ENCODE measurements around the gene RNU6-8. TPM values are rescaled to one million over a fixed set of nuclear protein-coding genes. Genes with fewer than 3 reads are reported as not detected.

RNU6-8 gene
- total RNA-seq, 1 experiment from 2014 or later = not detected

DNA sequence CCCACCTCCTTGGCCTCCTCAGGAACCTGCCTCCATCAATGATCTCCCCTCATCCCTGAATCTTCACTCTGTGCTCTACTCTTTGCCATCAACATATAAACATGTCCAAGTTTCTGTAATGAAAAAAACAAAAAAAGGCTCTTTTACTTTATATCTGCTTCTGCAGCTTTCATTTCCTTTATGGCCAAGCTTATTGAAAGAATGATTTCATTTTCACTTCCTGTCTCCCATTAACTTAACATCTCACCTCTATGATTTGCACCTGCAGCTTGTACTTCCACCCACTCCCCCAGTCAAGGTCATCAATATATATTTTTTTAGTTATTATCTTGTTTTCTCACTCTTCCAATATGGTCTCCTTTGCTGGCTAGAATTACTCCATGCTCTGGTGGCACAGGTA lies 16.8 kb downstream of the RNU6-8 start:
- H3K4me1 Mint-ChIP-seq = no peaks in the 10 kb centered on the region
- H3K27me3 Mint-ChIP-seq (ENCODE audit: low read depth) = no peaks in the 10 kb centered on the region
- H3K9me3 Mint-ChIP-seq = peaks cover 23% of the 10 kb centered on the region
- DNase-seq (ENCODE audit: low spot score) (no peak), ATAC-seq (no peak)
- ChIA-PET POLR2A (no interaction called here), CTCF (no interaction called here)
- no peaks in the 10 kb centered on the region for H3K36me3 Mint-ChIP-seq
- no peak overlapping the region for H3K27ac Mint-ChIP-seq
- no peak for TF ChIP-seq PRRX2 (CRISPR knock-in tag; IDR thresholded peaks at IDR 0.05)
- no peak for TF ChIP-seq GTF2I (CRISPR knock-in tag; conservative IDR thresholded peaks at IDR 0.05)
- no peak for TF ChIP-seq ZNF423 (CRISPR knock-in tag; IDR thresholded peaks at IDR 0.05)
- no peak for TF ChIP-seq HMGA2 (CRISPR knock-in tag; IDR thresholded peaks at IDR 0.05)
- TF ChIP-seq, protein P1, sequence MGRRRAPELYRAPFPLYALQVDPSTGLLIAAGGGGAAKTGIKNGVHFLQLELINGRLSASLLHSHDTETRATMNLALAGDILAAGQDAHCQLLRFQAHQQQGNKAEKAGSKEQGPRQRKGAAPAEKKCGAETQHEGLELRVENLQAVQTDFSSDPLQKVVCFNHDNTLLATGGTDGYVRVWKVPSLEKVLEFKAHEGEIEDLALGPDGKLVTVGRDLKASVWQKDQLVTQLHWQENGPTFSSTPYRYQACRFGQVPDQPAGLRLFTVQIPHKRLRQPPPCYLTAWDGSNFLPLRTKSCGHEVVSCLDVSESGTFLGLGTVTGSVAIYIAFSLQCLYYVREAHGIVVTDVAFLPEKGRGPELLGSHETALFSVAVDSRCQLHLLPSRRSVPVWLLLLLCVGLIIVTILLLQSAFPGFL (CRISPR knock-in tag; IDR thresholded peaks at IDR 0.05; ENCODE audit: borderline replicate concordance) = no peak
- no peak for TF ChIP-seq NFE2L1 (CRISPR knock-in tag; IDR thresholded peaks at IDR 0.05)
- TF ChIP-seq, protein P2, sequence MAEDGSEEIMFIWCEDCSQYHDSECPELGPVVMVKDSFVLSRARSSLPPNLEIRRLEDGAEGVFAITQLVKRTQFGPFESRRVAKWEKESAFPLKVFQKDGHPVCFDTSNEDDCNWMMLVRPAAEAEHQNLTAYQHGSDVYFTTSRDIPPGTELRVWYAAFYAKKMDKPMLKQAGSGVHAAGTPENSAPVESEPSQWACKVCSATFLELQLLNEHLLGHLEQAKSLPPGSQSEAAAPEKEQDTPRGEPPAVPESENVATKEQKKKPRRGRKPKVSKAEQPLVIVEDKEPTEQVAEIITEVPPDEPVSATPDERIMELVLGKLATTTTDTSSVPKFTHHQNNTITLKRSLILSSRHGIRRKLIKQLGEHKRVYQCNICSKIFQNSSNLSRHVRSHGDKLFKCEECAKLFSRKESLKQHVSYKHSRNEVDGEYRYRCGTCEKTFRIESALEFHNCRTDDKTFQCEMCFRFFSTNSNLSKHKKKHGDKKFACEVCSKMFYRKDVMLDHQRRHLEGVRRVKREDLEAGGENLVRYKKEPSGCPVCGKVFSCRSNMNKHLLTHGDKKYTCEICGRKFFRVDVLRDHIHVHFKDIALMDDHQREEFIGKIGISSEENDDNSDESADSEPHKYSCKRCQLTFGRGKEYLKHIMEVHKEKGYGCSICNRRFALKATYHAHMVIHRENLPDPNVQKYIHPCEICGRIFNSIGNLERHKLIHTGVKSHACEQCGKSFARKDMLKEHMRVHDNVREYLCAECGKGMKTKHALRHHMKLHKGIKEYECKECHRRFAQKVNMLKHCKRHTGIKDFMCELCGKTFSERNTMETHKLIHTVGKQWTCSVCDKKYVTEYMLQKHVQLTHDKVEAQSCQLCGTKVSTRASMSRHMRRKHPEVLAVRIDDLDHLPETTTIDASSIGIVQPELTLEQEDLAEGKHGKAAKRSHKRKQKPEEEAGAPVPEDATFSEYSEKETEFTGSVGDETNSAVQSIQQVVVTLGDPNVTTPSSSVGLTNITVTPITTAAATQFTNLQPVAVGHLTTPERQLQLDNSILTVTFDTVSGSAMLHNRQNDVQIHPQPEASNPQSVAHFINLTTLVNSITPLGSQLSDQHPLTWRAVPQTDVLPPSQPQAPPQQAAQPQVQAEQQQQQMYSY (CRISPR knock-in tag; IDR thresholded peaks at IDR 0.05) = no peak
- no peak for TF ChIP-seq ATF1 (CRISPR knock-in tag; IDR thresholded peaks at IDR 0.05)
- TF ChIP-seq MYBL2 (CRISPR knock-in tag; IDR thresholded peaks at IDR 0.05) = no peak
- no peak for TF ChIP-seq TP53 (CRISPR knock-in tag; IDR thresholded peaks at IDR 0.05)
- TF ChIP-seq JAZF1 (CRISPR knock-in tag; IDR thresholded peaks at IDR 0.05) = no peak
- H3K4me3 Mint-ChIP-seq = no peak overlapping the region

DNA sequence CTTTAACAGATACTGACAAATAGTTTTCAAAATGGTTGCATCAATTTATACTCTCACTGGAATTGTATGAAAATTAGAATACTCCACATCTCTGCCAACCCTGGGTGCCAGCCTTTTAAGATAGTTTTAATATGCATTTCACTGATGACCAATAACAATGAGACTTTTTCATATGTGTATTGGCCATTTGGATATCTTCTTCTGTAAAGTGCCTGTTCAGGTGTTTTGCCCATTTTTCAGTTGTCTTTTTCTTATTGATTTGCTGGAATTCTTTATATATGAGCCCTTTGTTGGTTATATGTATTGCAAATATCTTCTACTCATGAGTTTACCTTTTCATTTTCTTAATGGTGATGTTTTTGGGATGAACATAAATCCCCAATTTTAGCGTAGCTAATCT lies 18.0 kb downstream of the RNU6-8 start:
- no peaks in the 10 kb centered on the region for H3K4me1 Mint-ChIP-seq

More for the DNA sequence above, 18.0 kb downstream of the RNU6-8 start:
- no peaks in the 10 kb centered on the region for H3K36me3 Mint-ChIP-seq
- peaks cover 32% of the 10 kb centered on the region for H3K9me3 Mint-ChIP-seq
- H3K27ac Mint-ChIP-seq = no peak overlapping the region
- ChIA-PET CTCF (no interaction called here), POLR2A (no interaction called here)
- no peaks in the 10 kb centered on the region for H3K27me3 Mint-ChIP-seq (ENCODE audit: low read depth)
- no peak overlapping the region for H3K4me3 Mint-ChIP-seq
- ATAC-seq (no peak), DNase-seq (ENCODE audit: low spot score) (no peak)
- TF ChIP-seq, protein P3, sequence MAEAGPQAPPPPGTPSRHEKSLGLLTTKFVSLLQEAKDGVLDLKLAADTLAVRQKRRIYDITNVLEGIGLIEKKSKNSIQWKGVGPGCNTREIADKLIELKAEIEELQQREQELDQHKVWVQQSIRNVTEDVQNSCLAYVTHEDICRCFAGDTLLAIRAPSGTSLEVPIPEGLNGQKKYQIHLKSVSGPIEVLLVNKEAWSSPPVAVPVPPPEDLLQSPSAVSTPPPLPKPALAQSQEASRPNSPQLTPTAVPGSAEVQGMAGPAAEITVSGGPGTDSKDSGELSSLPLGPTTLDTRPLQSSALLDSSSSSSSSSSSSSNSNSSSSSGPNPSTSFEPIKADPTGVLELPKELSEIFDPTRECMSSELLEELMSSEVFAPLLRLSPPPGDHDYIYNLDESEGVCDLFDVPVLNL (CRISPR knock-in tag; IDR thresholded peaks at IDR 0.05; ENCODE audit: borderline replicate concordance, low read depth) = no peak
- TF ChIP-seq TCF7 (CRISPR knock-in tag; IDR thresholded peaks at IDR 0.05; ENCODE audit: low read depth) = no peak
- no peak for TF ChIP-seq ETV6 (CRISPR knock-in tag; IDR thresholded peaks at IDR 0.05)
- no peak for TF ChIP-seq SOX15 (CRISPR knock-in tag; IDR thresholded peaks at IDR 0.05)
- TF ChIP-seq, protein P4, sequence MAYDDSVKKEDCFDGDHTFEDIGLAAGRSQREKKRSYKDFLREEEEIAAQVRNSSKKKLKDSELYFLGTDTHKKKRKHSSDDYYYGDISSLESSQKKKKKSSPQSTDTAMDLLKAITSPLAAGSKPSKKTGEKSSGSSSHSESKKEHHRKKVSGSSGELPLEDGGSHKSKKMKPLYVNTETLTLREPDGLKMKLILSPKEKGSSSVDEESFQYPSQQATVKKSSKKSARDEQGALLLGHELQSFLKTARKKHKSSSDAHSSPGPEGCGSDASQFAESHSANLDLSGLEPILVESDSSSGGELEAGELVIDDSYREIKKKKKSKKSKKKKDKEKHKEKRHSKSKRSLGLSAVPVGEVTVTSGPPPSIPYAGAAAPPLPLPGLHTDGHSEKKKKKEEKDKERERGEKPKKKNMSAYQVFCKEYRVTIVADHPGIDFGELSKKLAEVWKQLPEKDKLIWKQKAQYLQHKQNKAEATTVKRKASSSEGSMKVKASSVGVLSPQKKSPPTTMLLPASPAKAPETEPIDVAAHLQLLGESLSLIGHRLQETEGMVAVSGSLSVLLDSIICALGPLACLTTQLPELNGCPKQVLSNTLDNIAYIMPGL (CRISPR knock-in tag; IDR thresholded peaks at IDR 0.05) = no peak
- TF ChIP-seq, protein P5, sequence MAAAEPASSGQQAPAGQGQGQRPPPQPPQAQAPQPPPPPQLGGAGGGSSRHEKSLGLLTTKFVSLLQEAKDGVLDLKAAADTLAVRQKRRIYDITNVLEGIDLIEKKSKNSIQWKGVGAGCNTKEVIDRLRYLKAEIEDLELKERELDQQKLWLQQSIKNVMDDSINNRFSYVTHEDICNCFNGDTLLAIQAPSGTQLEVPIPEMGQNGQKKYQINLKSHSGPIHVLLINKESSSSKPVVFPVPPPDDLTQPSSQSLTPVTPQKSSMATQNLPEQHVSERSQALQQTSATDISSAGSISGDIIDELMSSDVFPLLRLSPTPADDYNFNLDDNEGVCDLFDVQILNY (CRISPR knock-in tag; IDR thresholded peaks at IDR 0.05) = no peak
- no peak for TF ChIP-seq HMGA2 (CRISPR knock-in tag; IDR thresholded peaks at IDR 0.05)
- no peak for TF ChIP-seq ZNF121 (CRISPR knock-in tag; IDR thresholded peaks at IDR 0.05)

All from WTC11 (cell line).